MM.1S (cell line): ENCODE measurements around the gene ZNF775.
A peak's percentile ranks its signal among the peaks of the same experiment; 100 is the strongest.

ENCODE experiments used
- DNase-seq: peaks from one replicate; pipeline ENCODE4 v3.0.0-alpha.2; 2015
- H2AFZ ChIP-seq: fragments of 300-600 bp; sonication (generic); 2 replicates; pipeline ENCODE4 v1.6.0; 2016; ENCODE audit warnings: antibody characterized with exemption, low read length
- H3F3A ChIP-seq: fragments of 300-600 bp; sonication (generic); 2 replicates; pipeline ENCODE4 v1.6.1; 2016; ENCODE audit warnings: mild to moderate bottlenecking, antibody characterized with exemption, low read length, moderate library complexity, mixed read lengths; ENCODE audit not compliant: insufficient read depth
- H3K27ac ChIP-seq: fragments of 300-600 bp; sonication (generic); 2 replicates; pipeline ENCODE4 v1.5.1; 2016; ENCODE audit warnings: mild to moderate bottlenecking, low read length
- H3K27me3 ChIP-seq: fragments of 300-600 bp; sonication (generic); replicated peaks from 2 replicates; pipeline ENCODE4 v1.6.0; 2016; ENCODE audit warnings: low read length; ENCODE audit not compliant: insufficient read depth
- H3K36me3 ChIP-seq: fragments of 300-600 bp; sonication (generic); replicated peaks from 2 replicates; pipeline ENCODE4 v1.6.1; 2016; ENCODE audit warnings: mild to moderate bottlenecking, low read length, mixed read lengths; ENCODE audit not compliant: insufficient read depth
- H3K4me1 ChIP-seq: fragments of 300-600 bp; sonication (generic); 2 replicates; pipeline ENCODE4 v1.6.1; 2016; ENCODE audit warnings: low read length, mixed read lengths
- H3K4me2 ChIP-seq: fragments of 300-600 bp; sonication (generic); 2 replicates; pipeline ENCODE4 v1.6.0; 2016; ENCODE audit warnings: low read depth, low read length
- H3K4me3 ChIP-seq: fragments of 300-600 bp; sonication (generic); 2 replicates; pipeline ENCODE4 v1.5.1; 2016; ENCODE audit warnings: low read length, mixed read lengths
- H3K79me2 ChIP-seq: fragments of 300-600 bp; sonication (generic); 2 replicates; pipeline ENCODE4 v1.6.1; 2016; ENCODE audit warnings: mixed run types, low read length, mixed read lengths
- H3K9ac ChIP-seq: fragments of 300-600 bp; sonication (generic); 2 replicates; pipeline ENCODE4 v1.6.1; 2016; ENCODE audit warnings: low read length, mixed read lengths
- H3K9me2 ChIP-seq: fragments of 300-600 bp; sonication (generic); replicated peaks from 2 replicates; pipeline ENCODE4 v1.6.1; 2016; ENCODE audit warnings: mild to moderate bottlenecking, low read length, mixed read lengths; ENCODE audit not compliant: insufficient read depth
- H3K9me3 ChIP-seq: fragments of 300-600 bp; sonication (generic); replicated peaks from 2 replicates; pipeline ENCODE4 v1.6.1; 2016; ENCODE audit warnings: mild to moderate bottlenecking, low read length, mixed read lengths; ENCODE audit not compliant: insufficient read depth
- H4K20me1 ChIP-seq: fragments of 300-600 bp; sonication (generic); 2 replicates; pipeline ENCODE4 v1.6.1; 2016; ENCODE audit warnings: mild to moderate bottlenecking, low read length, moderate library complexity, mixed read lengths; ENCODE audit not compliant: insufficient read depth
- CTCF ChIP-seq: fragments of 300-600 bp; sonication (generic); IDR thresholded peaks from 2 replicates; pipeline ENCODE4 v1.5.1; 2016; ENCODE audit warnings: antibody characterized with exemption, low read length, mixed read lengths
- EZH2 ChIP-seq: fragments of 300-600 bp; sonication (generic); optimal IDR thresholded peaks from 2 replicates; pipeline ENCODE3; 2017; ENCODE audit warnings: low read depth, mild to moderate bottlenecking, antibody characterized with exemption, low read length, mixed read lengths
- EZH2phosphoT487 ChIP-seq: fragments of 300-600 bp; sonication (generic); IDR thresholded peaks from 2 replicates; pipeline ENCODE4 v1.6.1; 2018; ENCODE audit warnings: antibody characterized with exemption, low read length

ZNF775 gene

GRCh38 chr7:150435047-150435389 is 55.9 kb downstream of the ZNF775 start:
- peak overlapping the region; percentile 90 for H3K4me2 ChIP-seq
- H3K79me2 ChIP-seq, result peaks cover 53% of the 10 kb centered on the region
- no peaks in the 10 kb centered on the region for H3K9me3 ChIP-seq
- H4K20me1 ChIP-seq, result no peaks in the 10 kb centered on the region
- peak overlapping the region; percentile 43; the same call in 1 of the 2 replicates for H3K9ac ChIP-seq
- H2AFZ ChIP-seq, result no peak overlapping the region; the same call in 1 of the 2 replicates
- no peaks in the 10 kb centered on the region for H3K27me3 ChIP-seq
- H3K4me1 ChIP-seq, result peaks cover 55% of the 10 kb centered on the region
- peak overlapping the region; percentile 90 for H3K27ac ChIP-seq
- peak overlapping the region; percentile 66 for H3K4me3 ChIP-seq
- no peak for TF ChIP-seq EZH2
- no peak for TF ChIP-seq EZH2phosphoT487
- TF ChIP-seq CTCF, result no peak
- no peaks in the 10 kb centered on the region for H3K36me3 ChIP-seq
- peak; percentile 18 for DNase-seq
- H3K9me2 ChIP-seq, result no peaks in the 10 kb centered on the region
- peaks cover 43% of the 10 kb centered on the region for H3F3A ChIP-seq

DNA sequence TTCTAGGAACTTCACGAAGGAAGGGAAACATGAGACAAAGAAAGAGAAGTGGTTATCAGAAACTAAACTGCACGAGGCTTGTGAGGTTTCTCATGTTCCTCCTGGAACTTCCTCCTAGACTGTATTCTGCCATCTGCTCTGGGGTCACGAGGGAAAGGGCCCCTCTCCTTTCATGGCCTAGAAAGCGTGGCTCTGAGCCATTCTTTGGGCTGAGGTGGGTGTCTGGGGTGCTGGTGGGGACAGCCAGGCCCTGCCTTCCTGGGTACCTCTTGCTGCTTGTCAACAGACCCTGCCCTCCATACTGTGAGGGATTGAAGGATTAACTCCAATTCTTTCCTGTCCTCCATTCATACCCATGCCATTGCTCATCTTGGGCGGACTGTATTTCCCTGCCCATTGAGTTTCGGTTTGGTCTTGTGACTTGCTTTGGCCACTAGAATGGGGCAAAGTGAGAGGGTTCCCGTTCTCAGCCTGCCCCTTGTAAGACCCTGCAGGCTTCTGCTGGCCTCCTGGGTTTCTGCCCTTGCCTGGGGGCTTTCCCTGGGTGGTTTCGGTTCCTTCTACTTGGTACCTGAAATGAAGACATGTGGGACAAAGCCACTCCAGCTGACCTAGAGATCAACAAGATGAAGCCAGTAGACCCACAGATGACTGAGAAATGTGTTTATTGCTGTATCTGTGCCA is 56.4 kb downstream of the ZNF775 start:
- no peaks in the 10 kb centered on the region for H4K20me1 ChIP-seq
- H2AFZ ChIP-seq, result peak overlapping the region; percentile 28; the same call in 1 of the 2 replicates
- H3F3A ChIP-seq, result peaks cover 43% of the 10 kb centered on the region
- H3K79me2 ChIP-seq, result peaks cover 58% of the 10 kb centered on the region
- no peaks in the 10 kb centered on the region for H3K9me2 ChIP-seq
- H3K27me3 ChIP-seq, result no peaks in the 10 kb centered on the region
- no peaks in the 10 kb centered on the region for H3K9me3 ChIP-seq
- peak overlapping the region; percentile 43 for H3K9ac ChIP-seq
- peak; percentile 98 for DNase-seq
- peak overlapping the region; percentile 90 for H3K27ac ChIP-seq
- peaks cover 55% of the 10 kb centered on the region for H3K4me1 ChIP-seq
- H3K4me3 ChIP-seq, result peak overlapping the region; percentile 25
- TF ChIP-seq EZH2, result no peak
- no peak for TF ChIP-seq CTCF
- TF ChIP-seq EZH2phosphoT487, result no peak
- H3K4me2 ChIP-seq, result peak overlapping the region; percentile 90
- no peaks in the 10 kb centered on the region; the same call in 1 of the 2 replicates for H3K36me3 ChIP-seq

DNA sequence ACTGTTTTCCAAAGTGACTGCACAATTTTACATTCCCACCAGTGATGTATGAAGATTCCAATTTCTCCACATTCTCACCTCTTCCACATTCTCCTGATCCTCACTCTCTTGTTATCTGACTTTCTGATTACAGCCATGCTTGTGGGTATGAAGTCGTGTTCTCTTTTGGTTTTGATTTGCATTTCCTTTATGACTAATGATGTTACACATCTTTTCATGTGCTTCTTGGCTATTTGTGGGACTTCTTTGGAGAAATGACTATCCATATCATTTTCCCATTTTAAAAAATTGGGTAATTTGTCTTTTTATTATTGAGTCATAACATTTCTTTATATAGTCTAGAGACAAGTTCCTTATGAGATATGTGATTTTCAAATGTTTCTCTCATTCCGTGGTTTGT is 60.8 kb downstream of the ZNF775 start:
- no peak overlapping the region for H3K4me2 ChIP-seq
- H3K36me3 ChIP-seq, result peaks cover 12% of the 10 kb centered on the region
- H3K27me3 ChIP-seq, result no peaks in the 10 kb centered on the region
- no peak overlapping the region for H2AFZ ChIP-seq
- H3K4me3 ChIP-seq, result no peak overlapping the region
- peaks cover 66% of the 10 kb centered on the region for H3K79me2 ChIP-seq
- H4K20me1 ChIP-seq, result no peaks in the 10 kb centered on the region
- no peak for TF ChIP-seq EZH2
- no peak for TF ChIP-seq EZH2phosphoT487
- TF ChIP-seq CTCF, result no peak
- no peaks in the 10 kb centered on the region for H3K9me3 ChIP-seq
- H3F3A ChIP-seq, result peaks cover 16% of the 10 kb centered on the region
- no peak for DNase-seq
- H3K4me1 ChIP-seq, result peaks cover 27% of the 10 kb centered on the region
- H3K27ac ChIP-seq, result no peak overlapping the region
- no peak overlapping the region for H3K9ac ChIP-seq
- H3K9me2 ChIP-seq, result no peaks in the 10 kb centered on the region
